ENCODE measurements around the gene HIRA.
"Not testable (repeated sequence)": the region's sequence is repeated elsewhere in the genome, so short reads cannot be mapped to it uniquely, and the experiment has no call there.

The HIRA gene

DNA sequence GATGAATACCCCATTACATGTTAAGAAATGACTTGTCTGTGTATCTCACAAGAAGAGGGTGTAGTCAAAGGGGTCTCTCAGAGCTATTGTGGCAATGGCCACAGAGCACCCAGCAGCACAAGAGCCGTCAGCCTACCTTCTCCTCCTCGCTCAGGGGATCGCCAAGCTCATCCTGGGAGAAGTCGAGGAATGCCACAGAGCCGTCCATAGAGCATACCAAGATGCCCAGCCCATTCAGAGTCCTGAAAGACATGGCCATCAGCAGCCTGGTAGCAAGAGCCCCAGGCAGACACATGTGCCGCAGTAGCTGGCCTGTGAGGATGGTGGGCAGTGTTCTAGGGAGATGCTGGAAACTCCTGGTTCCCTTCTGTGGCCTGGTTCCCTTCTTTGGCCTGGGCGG lies 44.0 kb downstream of the HIRA start:
- DNase-seq (ENCODE audit: low read depth in 4 of 4, low spot score in 1 of 4) = no peak

DNA sequence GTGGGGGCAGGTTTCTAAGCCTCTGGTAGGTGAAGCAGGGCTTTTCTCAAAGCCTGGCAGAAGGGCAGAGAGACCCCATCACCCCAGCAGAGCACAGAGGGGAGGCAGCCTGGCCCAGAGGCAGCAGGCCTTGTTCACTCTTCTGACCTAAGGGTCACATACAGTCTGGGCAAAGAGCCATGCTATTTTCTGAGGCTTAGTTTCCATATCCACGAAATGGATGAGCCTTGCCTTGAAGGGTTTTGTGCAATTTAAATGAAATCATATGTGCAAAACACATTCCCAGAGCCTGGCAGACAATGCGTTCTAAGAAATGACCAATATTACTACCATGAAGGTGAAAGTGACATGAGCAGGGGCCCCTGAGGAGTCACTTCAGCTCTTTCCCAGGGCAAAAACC lies 44.5 kb downstream of the HIRA start:
- no peak for DNase-seq (ENCODE audit: low read depth in 4 of 4, low spot score in 1 of 4)

DNA sequence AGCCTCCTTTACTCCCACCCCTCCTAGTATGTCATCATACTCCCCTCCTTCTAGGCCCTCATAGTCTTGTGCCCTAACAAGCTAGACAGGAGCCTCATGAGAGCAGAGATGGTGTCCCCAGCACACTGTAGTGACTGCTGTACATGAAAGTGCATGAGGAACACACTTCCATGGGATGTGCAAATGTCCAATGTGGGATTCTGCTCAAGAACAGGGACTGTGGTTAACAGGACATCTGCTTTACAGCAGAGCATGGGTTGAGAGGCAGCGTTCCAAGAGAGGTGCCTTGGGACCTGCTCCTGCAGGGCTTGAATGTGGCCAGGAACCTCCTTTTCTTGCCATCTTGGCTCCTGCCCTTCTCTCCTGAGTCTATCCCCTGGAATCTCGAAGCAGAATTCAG lies 45.3 kb downstream of the HIRA start:
- no peak for DNase-seq (ENCODE audit: low read depth in 4 of 4, low spot score in 1 of 4)

DNA sequence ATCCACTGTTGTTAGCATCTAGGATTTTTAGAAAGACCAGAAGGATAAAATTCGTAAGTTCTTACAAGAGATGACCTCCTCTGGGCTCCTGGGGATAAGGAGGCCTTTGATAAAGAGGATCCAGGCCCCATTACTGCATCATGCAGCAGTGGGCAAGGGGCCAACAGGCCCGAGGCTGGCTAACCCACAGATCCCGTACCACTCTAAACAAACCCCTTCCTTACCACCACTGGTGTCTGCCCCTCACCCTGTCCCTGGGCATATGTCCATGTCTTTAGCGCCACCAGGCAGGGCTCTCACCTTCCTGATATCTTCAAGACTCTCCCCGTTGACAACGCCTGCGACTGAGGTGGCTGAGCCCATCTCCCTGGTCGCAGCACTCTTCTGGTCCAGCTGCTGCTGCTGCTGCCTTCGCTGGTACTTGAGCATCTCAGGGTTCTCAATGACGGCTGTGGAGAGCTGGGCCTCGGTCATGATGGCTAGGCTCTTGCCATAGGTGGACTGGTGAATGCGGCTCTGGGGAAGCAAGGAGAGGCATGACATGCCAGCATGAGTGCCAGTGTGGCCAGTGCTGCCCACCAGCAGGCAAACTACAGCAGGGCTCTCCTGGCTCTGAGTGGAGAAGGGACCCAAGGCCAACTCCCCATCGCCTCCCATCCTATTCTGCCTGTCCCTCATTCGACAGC lies 46.2 kb downstream of the HIRA start:
- no peak for DNase-seq (ENCODE audit: low read depth in 4 of 4, low spot score in 1 of 4)

DNA sequence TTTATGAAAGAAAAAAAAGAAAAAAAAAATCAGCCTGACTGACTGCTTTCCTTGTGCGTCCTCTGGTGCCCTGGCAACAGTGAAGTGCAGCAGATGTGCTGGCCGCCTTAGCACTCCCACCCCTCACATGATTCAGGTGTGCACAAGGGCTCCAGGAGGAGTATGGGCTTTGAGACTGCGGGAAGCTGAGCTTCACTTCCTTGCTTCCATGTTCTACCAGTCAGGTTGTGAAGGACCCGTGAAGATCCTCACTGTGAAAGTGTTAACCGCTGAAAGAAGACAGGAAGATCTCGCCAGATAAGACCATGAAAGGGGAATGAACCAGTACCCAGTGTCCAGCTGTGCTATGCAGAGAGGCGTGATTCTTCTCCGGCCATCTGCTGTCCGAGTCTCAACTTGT lies 48.2 kb downstream of the HIRA start:
- no peak for DNase-seq (ENCODE audit: low read depth in 4 of 4, low spot score in 1 of 4)

DNA sequence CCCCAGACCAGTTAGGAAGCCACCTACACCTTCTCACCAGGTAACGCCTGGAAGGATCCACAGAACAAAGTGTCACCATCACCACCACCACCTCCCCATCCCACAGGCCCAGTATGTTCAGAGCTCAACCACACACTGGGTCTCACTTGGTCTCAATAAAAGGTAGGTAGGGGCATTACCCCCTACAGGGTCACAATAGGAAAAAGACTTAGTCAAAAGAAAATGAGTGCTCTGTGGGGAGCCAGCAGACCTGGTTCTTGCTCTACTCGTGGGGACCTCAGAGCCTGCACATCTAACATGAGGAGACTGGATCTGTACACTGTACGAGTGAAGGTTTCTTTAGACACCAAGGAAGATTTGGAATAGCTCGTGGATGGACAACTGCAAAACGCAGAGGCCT lies 49.3 kb downstream of the HIRA start:
- no peak for DNase-seq (ENCODE audit: low read depth in 4 of 4, low spot score in 1 of 4)

DNA sequence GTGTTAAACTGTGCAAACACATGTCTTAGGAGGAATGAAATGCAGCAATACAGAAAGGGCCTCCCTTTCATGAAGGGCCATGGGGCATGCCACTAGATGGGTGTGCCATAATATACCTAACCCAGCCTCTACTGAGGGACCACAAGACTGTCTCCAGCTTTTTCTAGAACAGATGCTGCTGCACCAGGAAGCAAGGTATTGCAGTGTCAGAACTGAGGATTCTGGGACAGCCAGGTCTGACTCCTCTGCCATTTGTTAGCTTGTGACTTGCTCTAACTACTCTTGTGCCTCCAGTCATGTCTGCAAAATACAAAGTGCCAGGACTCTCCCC lies 53.2 kb downstream of the HIRA start:
- no peak for DNase-seq (ENCODE audit: low read depth in 4 of 4, low spot score in 1 of 4)

DNA sequence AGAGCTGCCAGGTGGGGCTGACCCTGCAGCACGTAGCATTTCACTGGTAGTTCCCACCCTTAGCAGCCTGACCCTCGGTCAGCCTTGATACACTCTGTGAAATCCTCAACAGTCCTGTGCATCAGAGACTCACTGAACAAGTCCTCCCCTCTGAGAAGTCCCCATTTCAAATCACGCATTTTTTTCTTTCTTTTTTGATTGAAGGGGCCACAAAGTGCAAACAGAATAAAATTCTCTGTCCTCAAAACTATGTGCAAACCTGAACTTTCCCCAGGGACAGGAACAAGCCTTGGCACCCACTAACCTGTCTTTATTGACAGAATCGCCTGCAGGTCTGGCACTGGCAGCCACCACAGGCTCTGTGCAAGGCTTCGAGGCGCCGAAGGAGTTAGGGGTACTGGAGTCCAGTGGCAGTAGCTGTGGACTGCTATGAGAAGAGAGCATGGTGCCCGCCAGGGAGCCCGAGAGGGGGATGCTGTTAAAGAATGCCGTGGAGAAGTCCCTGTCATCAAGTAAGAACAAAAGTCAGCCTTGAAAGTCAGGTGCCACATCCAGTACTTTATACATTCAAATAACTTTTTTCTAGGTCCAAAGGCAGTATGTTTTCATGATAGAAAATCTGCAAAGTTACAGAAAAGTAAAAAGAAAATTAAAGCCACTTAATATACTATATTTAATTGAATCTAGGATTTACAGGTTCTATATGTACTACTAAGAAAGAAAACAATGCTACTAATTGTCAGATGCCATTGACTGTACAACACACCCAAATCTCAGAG lies 53.8 kb downstream of the HIRA start:
- DNase-seq (ENCODE audit: low read depth in 4 of 4, low spot score in 1 of 4) = no peak

DNA sequence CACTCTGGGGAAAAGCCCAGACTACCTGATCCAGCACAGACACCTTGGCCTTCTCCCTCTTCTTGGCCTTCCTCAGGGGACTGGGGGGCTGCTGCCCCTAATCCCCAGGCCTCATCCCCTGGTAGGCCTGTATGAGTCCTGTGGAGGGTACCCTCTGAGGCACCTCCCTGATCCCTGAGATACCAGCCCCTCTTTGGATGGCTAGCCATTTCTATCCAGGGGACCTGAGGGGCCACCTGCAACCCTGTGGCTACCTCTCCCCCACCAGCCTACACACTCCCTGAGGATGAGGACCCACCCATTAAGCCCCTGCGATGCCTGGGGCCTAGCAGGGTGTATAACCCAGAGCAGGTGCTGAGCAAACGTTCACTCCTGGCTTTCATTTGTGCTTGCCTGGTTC lies 54.6 kb downstream of the HIRA start:
- no peak for DNase-seq (ENCODE audit: low read depth in 4 of 4, low spot score in 1 of 4)

DNA sequence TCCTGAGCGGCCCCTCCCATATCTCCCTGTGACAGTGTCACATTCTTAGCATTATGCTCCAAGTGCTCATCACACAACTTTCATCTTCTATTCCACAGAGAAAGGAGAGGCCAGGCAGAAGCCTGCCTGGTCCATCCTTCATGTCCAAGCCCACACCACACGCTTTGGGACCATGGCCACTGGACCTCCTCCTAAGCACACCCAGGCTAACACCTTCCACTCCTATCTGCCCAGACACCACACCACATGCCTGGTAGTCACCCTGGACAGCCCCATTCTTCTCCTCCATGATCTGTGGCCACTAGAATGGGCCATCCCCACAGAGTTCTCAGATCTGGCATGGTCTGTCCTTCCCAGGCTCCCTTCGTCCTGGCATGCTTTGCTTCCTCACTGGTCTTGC lies 55.3 kb downstream of the HIRA start:
- DNase-seq (ENCODE audit: low read depth in 4 of 4, low spot score in 1 of 4) = no peak

DNA sequence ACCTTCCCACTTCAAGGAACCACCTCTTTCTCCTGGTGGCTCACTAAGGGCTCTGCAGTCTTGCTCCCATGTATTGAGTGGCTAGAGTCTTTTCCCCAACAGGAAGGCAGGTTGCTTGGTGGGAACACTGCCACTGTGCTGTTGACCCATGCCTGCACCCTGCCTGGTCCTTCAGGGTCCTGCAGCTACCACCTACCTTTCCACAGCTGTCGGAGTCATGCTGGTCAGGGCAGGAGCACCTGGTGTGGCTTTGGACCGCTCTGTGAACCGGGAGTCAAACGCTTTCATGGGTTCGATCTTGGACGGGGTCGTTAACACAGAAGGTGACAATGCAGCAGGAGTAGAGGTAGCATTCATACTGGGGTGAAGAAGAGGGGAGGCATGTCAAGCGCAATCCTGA lies 56.1 kb downstream of the HIRA start:
- DNase-seq (ENCODE audit: low read depth in 4 of 4, low spot score in 1 of 4) = no peak

DNA sequence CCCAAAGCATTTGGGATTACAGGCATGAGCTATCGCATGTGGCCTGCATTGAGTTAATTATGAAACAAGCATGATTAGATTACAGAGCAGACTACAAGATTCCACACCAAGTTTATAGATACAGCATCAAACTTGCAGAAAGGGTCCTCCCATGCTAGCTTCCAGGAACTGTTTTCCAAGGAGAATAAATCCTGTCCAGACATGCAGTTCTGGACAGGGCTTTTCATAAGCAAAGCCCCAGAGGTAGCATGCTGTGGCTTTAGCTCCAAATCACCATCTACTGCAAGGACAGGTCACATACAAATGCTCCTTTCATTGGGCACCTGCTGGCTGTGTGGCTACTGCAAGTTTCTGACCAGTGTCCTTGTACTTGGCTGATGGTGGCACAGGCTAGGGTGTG lies 57.1 kb downstream of the HIRA start:
- no peak for DNase-seq (ENCODE audit: low read depth in 4 of 4, low spot score in 1 of 4)

DNA sequence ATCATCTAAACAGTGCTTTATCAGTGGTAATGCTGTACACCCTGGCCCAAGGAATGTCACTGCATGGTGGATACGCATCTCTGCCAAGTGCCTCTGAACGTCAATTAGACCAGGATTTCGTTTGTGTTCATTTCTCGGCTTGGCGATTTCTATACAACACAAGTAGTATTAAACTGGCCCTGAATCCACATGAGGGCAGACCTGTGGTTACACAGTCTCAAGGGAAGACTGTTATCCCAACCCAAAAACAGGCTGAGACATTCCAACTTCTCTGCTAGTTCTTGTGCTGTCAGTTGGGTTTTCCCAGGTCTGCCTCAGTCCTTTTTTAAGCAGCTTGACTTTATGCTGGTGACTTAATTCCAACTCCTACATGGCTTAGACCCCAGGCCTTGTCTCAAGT lies 58.1 kb downstream of the HIRA start:
- no peak for DNase-seq (ENCODE audit: low read depth in 4 of 4, low spot score in 1 of 4)

DNA sequence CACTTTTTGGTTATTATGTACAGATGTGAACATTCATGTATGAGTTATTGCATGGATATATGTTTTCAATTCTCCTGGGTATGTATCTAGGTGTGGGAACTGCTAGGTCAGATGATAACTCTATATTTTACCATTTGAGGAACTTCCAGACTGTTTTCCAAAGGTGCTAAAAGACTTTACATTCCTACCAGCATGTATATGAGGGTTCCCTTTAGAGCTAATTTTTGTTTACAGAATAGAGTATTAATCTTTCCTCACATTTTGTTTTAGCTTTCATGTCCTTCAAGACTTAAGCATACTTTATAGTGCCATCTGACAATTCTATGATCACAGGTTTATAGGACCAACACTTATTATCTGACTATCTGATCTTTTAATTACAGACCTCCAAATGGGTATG lies 59.6 kb downstream of the HIRA start:
- DNase-seq (ENCODE audit: low read depth in 4 of 4, low spot score in 1 of 4) = no peak

DNA sequence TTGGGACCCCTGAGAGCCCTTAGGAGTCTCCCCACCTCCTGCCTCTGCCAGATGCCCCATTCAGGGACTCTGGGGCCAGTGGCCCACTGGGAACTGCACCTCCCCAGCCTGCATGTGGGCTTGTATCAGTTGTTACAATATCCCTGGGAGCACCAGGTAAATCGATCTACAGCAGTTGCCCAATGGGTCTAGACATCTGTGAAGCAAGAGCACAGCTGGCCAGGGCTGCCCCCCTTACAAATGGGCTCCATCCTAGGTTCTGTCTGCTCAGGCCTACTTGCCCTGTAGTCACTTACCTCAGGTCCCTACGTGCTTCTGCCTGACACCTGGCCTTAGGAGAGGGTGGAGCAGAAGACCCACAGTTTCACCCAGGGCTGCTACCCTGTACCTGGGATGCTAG lies 62.7 kb downstream of the HIRA start:
- DNase-seq (ENCODE audit: low read depth in 4 of 4, low spot score in 1 of 4) = no peak

DNA sequence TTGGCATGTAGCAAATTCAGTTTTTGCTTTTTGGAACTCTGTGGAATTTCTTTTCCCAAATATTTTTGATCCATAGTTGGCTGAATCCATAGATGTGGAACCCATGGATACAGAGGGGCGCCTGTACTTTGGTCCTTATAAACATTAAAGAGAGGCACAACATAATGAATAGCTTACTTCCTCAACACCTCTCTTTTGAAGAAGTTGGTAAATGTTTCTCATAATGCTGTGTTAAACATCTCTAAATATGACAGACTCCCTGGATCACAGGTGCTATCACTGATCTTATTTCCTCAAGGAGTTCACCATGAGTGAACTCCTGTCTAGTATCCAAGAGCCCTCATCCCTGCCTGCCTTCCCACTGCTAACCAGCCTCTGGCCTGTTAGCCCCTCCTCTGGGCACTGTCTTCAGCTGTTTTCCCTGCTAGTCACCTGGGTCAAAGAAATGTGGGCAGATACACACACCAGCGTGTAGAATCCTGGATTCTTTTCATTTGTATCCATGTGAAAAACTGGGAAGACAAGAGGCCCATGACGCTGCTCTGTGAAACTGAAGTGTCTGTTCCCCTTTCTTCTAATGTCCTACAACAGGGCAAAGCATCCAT lies 63.7 kb downstream of the HIRA start:
- DNase-seq (ENCODE audit: low read depth in 4 of 4, low spot score in 1 of 4) = no peak

DNA sequence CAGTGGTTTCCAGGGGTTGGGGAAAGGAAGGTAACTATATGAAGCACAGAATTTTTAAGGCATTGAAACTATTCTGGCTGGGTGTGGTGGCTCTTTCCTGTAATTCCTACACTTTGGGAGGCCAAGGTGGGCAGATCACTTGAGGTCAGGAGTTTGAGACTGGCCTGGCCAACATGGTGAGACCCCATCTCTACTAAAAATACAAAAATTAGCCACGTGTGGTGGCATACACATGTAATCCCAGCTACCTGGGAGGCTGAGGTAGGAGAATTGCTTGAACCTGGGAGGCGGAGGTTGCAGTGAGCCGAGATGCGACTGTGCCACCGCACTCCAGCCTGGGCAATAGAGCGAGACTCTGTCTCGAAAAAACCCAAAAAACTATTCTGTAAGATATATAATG lies 68.0 kb downstream of the HIRA start:
- DNase-seq (ENCODE audit: low read depth in 4 of 4, low spot score in 1 of 4) = not testable (repeated sequence)

DNA sequence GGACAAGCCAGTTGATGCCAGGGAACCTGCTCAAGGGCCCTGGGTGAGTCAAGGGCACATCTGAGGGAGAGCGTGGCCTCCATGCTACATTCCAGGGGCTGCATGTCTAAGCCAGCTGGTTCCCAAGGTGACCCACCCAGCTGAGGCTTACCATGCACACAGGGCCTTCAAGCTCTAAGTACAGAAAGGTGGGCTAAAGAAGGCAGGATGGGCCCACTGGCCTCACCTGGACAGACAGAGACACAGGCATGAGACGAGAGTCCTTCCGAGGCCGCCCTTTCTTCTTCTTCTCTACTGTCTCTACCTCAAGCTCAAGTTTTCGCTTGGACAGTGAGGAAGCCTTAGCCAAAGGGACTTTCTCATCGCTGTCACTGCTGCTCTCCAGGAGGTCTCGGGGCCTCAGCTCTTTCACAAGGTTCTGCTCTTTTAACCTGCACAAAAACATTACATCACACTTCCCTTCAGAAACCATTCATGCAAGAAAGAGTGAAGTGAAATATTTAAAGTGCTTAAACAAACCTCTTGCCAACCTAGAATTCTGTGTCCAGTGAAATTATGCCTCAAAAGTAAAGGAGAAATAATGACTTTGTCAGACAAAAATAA lies 69.9 kb downstream of the HIRA start:
- DNase-seq (ENCODE audit: low read depth in 4 of 4, low spot score in 1 of 4) = no peak

DNA sequence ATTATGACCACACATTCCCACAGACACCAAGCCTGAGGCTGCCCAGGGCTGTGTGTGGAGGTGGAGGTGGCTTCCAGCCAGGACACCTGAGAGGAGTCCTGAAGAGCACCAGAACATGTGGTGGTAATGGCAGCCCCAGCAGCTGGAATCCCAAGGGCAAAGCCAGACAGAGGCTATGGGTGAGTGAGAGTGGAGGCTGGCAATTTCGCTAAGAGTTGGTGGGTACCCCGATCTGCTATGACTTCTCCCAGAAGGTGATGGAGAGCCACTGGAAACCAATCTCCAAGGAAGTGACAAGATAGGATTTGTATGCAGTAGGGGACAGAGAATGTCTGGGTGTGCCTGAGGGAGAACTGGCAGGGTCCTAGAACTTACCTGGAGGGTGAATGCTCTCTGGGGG lies 70.7 kb downstream of the HIRA start:
- DNase-seq (ENCODE audit: low read depth in 4 of 4, low spot score in 1 of 4) = no peak

DNA sequence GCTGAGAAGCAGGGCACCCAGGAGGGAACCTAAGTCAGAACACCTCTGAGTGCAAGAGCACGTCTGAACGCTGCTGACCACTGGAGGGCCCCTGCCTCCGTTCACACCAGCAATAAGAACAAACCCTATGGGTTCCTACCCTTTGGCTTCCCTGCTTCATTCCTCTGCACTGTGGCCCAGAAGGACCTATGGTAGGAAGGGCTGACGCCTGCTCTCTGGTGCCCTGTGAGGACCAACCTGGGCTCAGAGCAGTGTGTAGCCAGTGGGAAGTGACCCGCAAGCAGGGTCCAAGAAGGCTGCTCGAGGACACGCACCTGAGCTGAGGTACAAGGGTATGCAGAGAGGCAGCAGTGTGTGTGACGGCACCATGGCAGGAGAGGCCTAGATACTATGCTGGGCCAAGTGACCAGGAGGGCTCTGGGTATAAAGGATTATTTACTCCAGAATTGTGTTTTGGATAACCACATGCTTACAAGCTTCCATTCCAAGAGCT lies 71.2 kb downstream of the HIRA start:
- DNase-seq (ENCODE audit: low read depth in 4 of 4, low spot score in 1 of 4) = no peak

DNA sequence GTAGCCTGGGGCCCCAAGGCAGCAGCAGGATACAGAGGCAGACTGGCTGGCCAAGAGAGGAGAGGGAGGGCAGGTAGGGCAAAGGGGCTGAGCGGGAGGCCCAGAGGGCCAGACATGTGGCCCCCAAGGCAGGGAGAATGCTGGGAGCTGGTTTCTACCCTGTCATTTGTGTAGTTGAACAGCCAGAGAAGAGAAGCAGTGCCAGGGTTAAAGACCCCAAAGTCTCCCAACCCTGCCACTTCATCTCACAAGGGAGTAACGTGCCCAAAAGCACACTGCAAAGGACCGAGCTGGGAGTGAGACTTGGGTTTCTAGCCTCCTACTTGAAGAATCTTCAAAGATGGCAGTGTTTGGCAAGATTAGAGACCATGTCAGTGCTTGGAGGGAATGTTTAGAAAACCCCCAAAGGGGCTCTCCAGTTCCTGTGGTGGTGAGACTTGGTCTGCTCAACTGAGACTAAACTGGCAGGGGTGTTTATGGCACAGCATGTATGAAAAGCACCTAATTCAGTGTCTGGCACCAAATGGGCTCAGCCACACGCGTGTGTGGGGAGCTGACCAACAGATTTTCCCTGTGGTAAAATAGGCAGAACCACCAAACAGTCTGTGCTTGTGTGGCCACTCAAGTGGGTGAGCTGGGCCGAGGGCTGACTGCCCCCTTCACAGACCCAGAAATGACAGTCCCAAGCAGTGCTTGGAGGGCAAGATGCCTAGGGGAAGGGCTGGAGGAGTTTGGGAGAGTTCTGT lies 71.8 kb downstream of the HIRA start:
- no peak for DNase-seq (ENCODE audit: low read depth in 4 of 4, low spot score in 1 of 4)

Measured in stimulated activated CD4-positive, alpha-beta T cell treated with anti-CD3 and anti-CD28 coated beads, Interleukin-1b, Interleukin-23, amount 100 ng/mL, for 24 hours (primary cell).